Spleen (tissue), 11 donors: Measurements from ENCODE around the gene MOBP. TPM values are rescaled to one million over a fixed set of nuclear protein-coding genes. Genes with fewer than 3 reads are reported as not detected.
"Not testable (repeated sequence)": the region's sequence is repeated elsewhere in the genome, so short reads cannot be mapped to it uniquely, and the experiment has no call there.

Experiments used
- DNase-seq: peaks from one replicate; pipeline ENCODE4 v3.0.0-alpha.2; 2020
- H3K27ac ChIP-seq, 8 donors: fragments of 200-600 bp; sonication (generic) in 7 of 8; 1 replicate in 4 of 8; 2 replicates in 4 of 8; pipeline versions ENCODE4 v1.5.0 to v1.8.0; 2016 to 2021; ENCODE audit warnings: inconsistent platforms in 4 of 8, mild to moderate bottlenecking in 4 of 8, moderate library complexity in 1 of 8
- H3K27me3 ChIP-seq, 7 donors: fragments of 200-600 bp; sonication (generic) in 6 of 7; replicated peaks in 1 of 7; 1 replicate in 4 of 7; 2 replicates in 3 of 7; pipeline versions ENCODE4 v1.5.0 to v1.8.0; 2016 to 2021; ENCODE audit warnings: inconsistent platforms in 3 of 7, mild to moderate bottlenecking in 1 of 7
- H3K36me3 ChIP-seq, 6 donors: fragments of 200-600 bp; sonication (generic) in 5 of 6; 1 replicate in 4 of 6; 2 replicates in 2 of 6; pipeline versions ENCODE4 v1.5.0 to v1.8.0; 2016 to 2021; ENCODE audit warnings: inconsistent platforms in 2 of 6
- H3K4me1 ChIP-seq, 6 donors: fragments of 200-600 bp; sonication (generic) in 5 of 6; 1 replicate in 3 of 6; 2 replicates in 3 of 6; pipeline versions ENCODE4 v1.5.0 to v1.8.0; 2016 to 2021; ENCODE audit warnings: inconsistent platforms in 3 of 6
- H3K4me3 ChIP-seq, 8 donors: fragments of 200-600 bp; sonication (generic) in 7 of 8; 1 replicate in 4 of 8; 2 replicates in 4 of 8; pipeline versions ENCODE4 v1.5.0 to v1.8.0; 2016 to 2021; ENCODE audit warnings: inconsistent platforms in 4 of 8, mild to moderate bottlenecking in 4 of 8, moderate library complexity in 2 of 8
- H3K9me3 ChIP-seq, 8 donors: fragments of 200-600 bp; sonication (generic) in 7 of 8; 1 replicate in 4 of 8; 2 replicates in 4 of 8; pipeline versions ENCODE4 v1.5.0 to v1.8.0; 2016 to 2021; ENCODE audit warnings: inconsistent platforms in 4 of 8
- CTCF ChIP-seq, 11 experiments: fragments of 200-600 bp in 7 of 11; fragments of 450-650 bp in 4 of 11; sonication (generic) in 4 of 11; IDR thresholded peaks in 8 of 11; conservative IDR thresholded peaks in 3 of 11; 1 replicate in 7 of 11; 2 replicates in 4 of 11; pipeline versions ENCODE4 v1.4.0 to v1.8.0; 2016 to 2021; ENCODE audit warnings: antibody characterized with exemption in 11 of 11, inconsistent platforms in 4 of 11, mild to moderate bottlenecking in 1 of 11
- POLR2A ChIP-seq, 3 donors: fragments of 450-650 bp; IDR thresholded peaks; one replicate each; pipeline ENCODE4 v1.5.1; 2017; ENCODE audit warnings: antibody characterized with exemption in 3 of 3, mild to moderate bottlenecking in 1 of 3
- POLR2AphosphoS5 ChIP-seq, 3 donors: sonication (generic); formaldehyde crosslinking; IDR thresholded peaks; one replicate each; pipeline ENCODE4 v1.5.1; 2017; ENCODE audit warnings: antibody characterized with exemption in 3 of 3
- WGBS, 5 donors: extraction: QIAGEN DNeasy Blood & Tissue Kit in 3 of 5; methylation state at CpG; one replicate each; pipeline versions ENCODE4 v1.1.5 to v1.1.7; 2013 to 2018; 5-methylcytosine and 5-hydroxymethylcytosine counted together
- intact Hi-C: fragments of 100-400 bp; cut with DNase I; formaldehyde crosslinking; loops from one replicate; pipeline ENCODE4 v1.15.0; 2023; ENCODE audit warnings: low total_unique reads
- polyA plus RNA-seq, 3 donors: library from polyadenylated mRNA; stranded (reverse); fragments of 200-250 nt; gene quantifications; one replicate each; pipeline ENCODE4 v1.2.1, GENCODE V29; 2013
- total RNA-seq, 7 donors: library from RNA; depleted of rRNA in 3 of 7; stranded (reverse); fragments of >200 nt in 3 of 7; fragmentation: NEBNext Ultra II Directional in 4 of 7; extraction: Animal tissue kit (Norgen Biotek cat#: 25700) in 4 of 7; gene quantifications; one replicate each; pipeline versions ENCODE4 v1.1.0 to v1.2.1, GENCODE V29; 2016 to 2021
- donor health status: healthy with polysubstance abuse.
- donor health status: DM: no; HTN: no; CAD: no; lungs with moderate emphysema.
- donor health status: DM: no; HTN: no; CAD: no.
- donor health status: Bipolar disorder and iron deficiency.
- donor health status: healthy.
- donor health status: DM: no; HTN: no; CAD: no.
- donor health status: DM: yes; HTN: yes; CAD: no.

Gene MOBP
- total and polyA plus RNA-seq, 10 donors = 0.06 TPM; not detected in 9

DNA sequence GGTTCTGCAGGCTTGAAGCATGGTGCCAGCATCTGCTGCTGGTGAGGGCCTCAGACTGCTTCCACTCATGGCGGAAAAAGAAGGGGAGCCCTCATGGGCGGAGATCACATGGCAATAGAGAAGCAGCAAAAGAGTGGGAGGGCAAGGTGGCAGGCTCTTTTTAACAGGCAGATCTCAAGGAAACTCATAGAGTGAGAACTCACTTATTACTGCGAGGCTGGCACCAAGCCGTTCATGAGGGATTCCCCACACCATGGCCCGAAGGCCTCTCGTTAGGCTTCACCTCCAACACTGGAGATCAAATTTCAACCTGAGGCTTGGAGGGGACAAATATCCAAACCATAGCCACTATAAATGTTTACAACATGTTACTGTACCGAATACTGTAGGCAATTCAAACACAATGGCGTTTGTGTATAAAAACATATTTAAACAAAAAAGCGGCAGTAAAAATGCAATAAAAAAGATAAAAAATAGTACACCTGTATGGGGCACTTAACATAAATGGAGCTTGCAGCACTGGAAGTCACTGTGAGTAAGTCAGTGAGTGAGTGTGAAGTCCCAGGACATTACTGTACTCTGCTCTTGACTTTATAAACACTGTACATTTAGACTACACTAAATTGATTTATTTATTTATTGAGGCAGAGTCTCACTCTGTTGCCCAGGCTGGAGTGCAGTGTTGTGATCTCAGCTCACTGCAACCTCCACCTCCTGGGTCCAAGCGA, 18.8 kb upstream of the MOBP start:
- H3K9me3 ChIP-seq = no peaks in the 10 kb centered on the region
- no peak overlapping the region for H3K27ac ChIP-seq
- H3K36me3 ChIP-seq = no peaks in the 10 kb centered on the region
- peaks cover 0 to 6% (median 4%) of the 10 kb centered on the region in 6 donors for H3K4me1 ChIP-seq
- no peak for TF ChIP-seq POLR2AphosphoS5 (IDR thresholded peaks at IDR 0.05)
- H3K4me3 ChIP-seq = no peak overlapping the region
- no peak for DNase-seq
- 79 to 86% (median 81%) methylated on average over 10 of the region's 10 CpGs for WGBS, 5 donors
- H3K27me3 ChIP-seq = no peaks in the 10 kb centered on the region
- intact Hi-C loops = loop anchor here (10.0 kb wide), 1 partner anchor 736 kb away; no protein-coding TSS in a partner anchor

DNA sequence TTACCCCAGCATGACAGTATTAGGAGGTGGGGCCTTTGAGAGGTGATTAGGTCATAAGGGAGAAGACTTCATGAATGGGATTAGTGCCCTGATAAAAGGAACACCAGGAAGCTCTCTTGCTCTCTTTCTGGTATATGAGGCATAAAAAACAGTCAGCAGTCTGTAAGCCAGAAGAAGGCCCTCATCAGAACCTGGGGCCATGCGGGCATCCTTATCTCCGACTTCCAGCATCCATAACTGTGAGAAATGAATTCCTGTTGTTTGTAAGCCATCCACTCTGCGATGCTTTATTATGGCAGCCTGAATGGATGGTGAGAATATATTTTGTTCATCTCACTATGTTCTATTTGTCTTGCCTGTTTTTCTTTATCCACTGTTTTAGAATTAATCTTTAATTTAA, 17.7 kb upstream of the MOBP start:
- peaks cover 0 to 6% (median 4%) of the 10 kb centered on the region in 6 donors for H3K4me1 ChIP-seq
- H3K27me3 ChIP-seq = peaks cover 0 to 5% (median 0%) of the 10 kb centered on the region in 7 donors
- intact Hi-C loops = loop anchor here (10.0 kb wide), 1 partner anchor 735 kb away; no protein-coding TSS in a partner anchor
- H3K36me3 ChIP-seq = no peaks in the 10 kb centered on the region
- H3K4me3 ChIP-seq = no peak overlapping the region
- 62 to 78% (median 72%) methylated on average over 3 of the region's 3 CpGs for WGBS, 5 donors
- H3K9me3 ChIP-seq = no peaks in the 10 kb centered on the region
- no peak for DNase-seq
- TF ChIP-seq POLR2AphosphoS5 (IDR thresholded peaks at IDR 0.05) (no peak), CTCF (IDR thresholded peaks at IDR 0.05 in 8 of 11, conservative IDR thresholded peaks at IDR 0.05 in 3 of 11) (no peak)
- H3K27ac ChIP-seq = no peak overlapping the region

GRCh38 chr3:39453134-39453533, 14.3 kb upstream of the MOBP start:
- Histone ChIP-seq H3K27me3 (peaks cover 0 to 10% (median 0%) of the 10 kb centered on the region in 7 donors), H3K27ac (no peak overlapping the region), H3K9me3 (no peaks in the 10 kb centered on the region), H3K36me3 (no peaks in the 10 kb centered on the region), H3K4me1 (peaks cover 0 to under 1% (median 0%) of the 10 kb centered on the region in 6 donors), H3K4me3 (no peak overlapping the region)
- no peak for TF ChIP-seq POLR2AphosphoS5 (IDR thresholded peaks at IDR 0.05)
- TF ChIP-seq POLR2A (IDR thresholded peaks at IDR 0.05) = no peak
- TF ChIP-seq CTCF (IDR thresholded peaks at IDR 0.05 in 8 of 11, conservative IDR thresholded peaks at IDR 0.05 in 3 of 11) = no peak
- WGBS, 5 donors = 40 to 56% (median 46%) methylated on average over 1 of the region's 1 CpG
- DNase-seq = no peak
- intact Hi-C loops = no loop called here

DNA sequence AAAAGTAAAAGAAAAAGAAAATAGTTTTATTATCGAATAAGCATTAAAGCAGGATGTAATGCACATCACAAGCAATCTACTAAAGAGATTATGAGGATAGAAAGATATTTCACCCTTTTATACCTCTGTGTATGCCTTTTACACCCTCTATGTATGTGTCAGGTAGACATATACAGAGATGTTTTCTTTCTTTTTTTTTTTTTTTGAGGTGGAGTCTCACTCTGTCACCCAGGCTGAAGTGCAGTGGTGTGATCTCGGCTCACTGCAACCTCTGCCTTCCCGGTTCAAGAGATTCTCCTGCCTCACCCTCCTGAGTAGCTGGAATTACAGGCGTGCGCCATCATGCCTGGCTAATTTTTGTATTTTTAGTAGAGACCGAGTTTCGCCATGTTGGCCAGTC, 13.6 kb upstream of the MOBP start:
- H3K4me1 ChIP-seq, H3K36me3 ChIP-seq, H3K9me3 ChIP-seq, H3K27ac ChIP-seq, H3K27me3 ChIP-seq, H3K4me3 ChIP-seq, intact Hi-C loops, DNase-seq: not testable (repeated sequence)
- 91 to 96% (median 93%) methylated on average over 7 of the region's 7 CpGs for WGBS, 5 donors

DNA sequence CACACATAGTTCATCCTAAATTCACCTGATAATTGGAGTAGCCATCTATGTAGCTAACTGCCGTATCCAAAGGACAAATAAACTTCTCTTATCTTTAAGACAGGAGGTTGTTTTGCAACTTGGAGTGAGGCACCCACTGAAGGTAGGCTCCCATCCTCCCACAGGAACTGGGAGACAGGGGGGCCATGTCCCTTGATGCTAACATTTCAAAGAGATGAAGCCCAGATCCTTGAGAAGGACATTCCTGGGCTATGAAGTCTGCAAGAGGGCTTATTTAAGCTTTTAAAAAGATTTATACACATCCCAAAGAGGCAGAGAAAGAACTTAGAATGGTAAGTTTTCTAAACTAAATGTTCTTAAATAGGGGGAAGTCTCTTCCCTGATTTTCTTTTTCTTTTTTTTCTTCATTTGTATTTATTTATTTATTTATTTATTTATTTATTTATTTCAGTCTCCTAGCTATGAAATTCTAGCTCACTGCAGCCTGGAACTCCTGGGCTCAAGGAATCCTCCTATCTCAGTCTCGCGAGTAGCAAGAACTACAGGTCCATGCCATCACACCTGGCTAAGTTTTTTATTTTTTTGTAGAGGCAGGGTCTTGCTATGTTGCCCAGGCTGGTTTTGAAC, 12.8 kb upstream of the MOBP start:
- Histone ChIP-seq H3K4me3 (no peak overlapping the region), H3K4me1 (no peaks in the 10 kb centered on the region), H3K36me3 (no peaks in the 10 kb centered on the region), H3K27ac (no peak overlapping the region), H3K9me3 (no peaks in the 10 kb centered on the region), H3K27me3 (peaks cover 0 to 18% (median 0%) of the 10 kb centered on the region in 7 donors)
- no peak for DNase-seq
- no peak for TF ChIP-seq POLR2A (IDR thresholded peaks at IDR 0.05)
- no peak for TF ChIP-seq POLR2AphosphoS5 (IDR thresholded peaks at IDR 0.05)
- no peak for TF ChIP-seq CTCF (IDR thresholded peaks at IDR 0.05 in 8 of 11, conservative IDR thresholded peaks at IDR 0.05 in 3 of 11)
- 52 to 75% (median 58%) methylated on average over 2 to 3 of the region's 3 CpGs for WGBS, 5 donors
- intact Hi-C loops = no loop called here
